Measurements from ENCODE around the gene XIRP2.

Gene XIRP2

GRCh38 chr2:167134381-167135072 lies 246.2 kb downstream of the XIRP2 start:
- DNase-seq (ENCODE audit: low spot score), result no peak

GRCh38 chr2:167135706-167136105 lies 247.4 kb downstream of the XIRP2 start:
- no peak for DNase-seq (ENCODE audit: low spot score)

GRCh38 chr2:167136879-167137596 lies 248.8 kb downstream of the XIRP2 start:
- DNase-seq (ENCODE audit: low spot score), result no peak

GRCh38 chr2:167140330-167140729 lies 252.1 kb downstream of the XIRP2 start:
- no peak for DNase-seq (ENCODE audit: low spot score)

- DNase-seq (ENCODE audit: low spot score), result no peak
These were observed 252.5 kb downstream of the XIRP2 start for GRCh38 chr2:167140767-167141166.

GRCh38 chr2:167142554-167142953 lies 254.3 kb downstream of the XIRP2 start:
- no peak for DNase-seq (ENCODE audit: low spot score)

GRCh38 chr2:167144179-167144898 lies 256.1 kb downstream of the XIRP2 start:
- DNase-seq (ENCODE audit: low spot score), result no peak

GRCh38 chr2:167147271-167147941 lies 259.1 kb downstream of the XIRP2 start:
- DNase-seq (ENCODE audit: low spot score), result no peak

- DNase-seq (ENCODE audit: low spot score), result no peak
These were observed 263.6 kb downstream of the XIRP2 start for GRCh38 chr2:167151894-167152293.

GRCh38 chr2:167157523-167157922 lies 269.2 kb downstream of the XIRP2 start:
- no peak for DNase-seq (ENCODE audit: low spot score)

- DNase-seq (ENCODE audit: low spot score), result no peak
These were observed 288.9 kb downstream of the XIRP2 start for GRCh38 chr2:167177196-167177595.

GRCh38 chr2:167181134-167181533 lies 292.9 kb downstream of the XIRP2 start:
- no peak for DNase-seq (ENCODE audit: low spot score)

- no peak for DNase-seq (ENCODE audit: low spot score)
These were observed 293.4 kb downstream of the XIRP2 start for GRCh38 chr2:167181688-167182087.

- no peak for DNase-seq (ENCODE audit: low spot score)
These were observed 294.1 kb downstream of the XIRP2 start for GRCh38 chr2:167182403-167182802.

GRCh38 chr2:167183931-167184330 lies 295.7 kb downstream of the XIRP2 start:
- DNase-seq (ENCODE audit: low spot score), result no peak

- no peak for DNase-seq (ENCODE audit: low spot score)
These were observed 298.2 kb downstream of the XIRP2 start for GRCh38 chr2:167186465-167186864.

- no peak for DNase-seq (ENCODE audit: low spot score)
These were observed 298.9 kb downstream of the XIRP2 start for GRCh38 chr2:167187049-167187727.

- DNase-seq (ENCODE audit: low spot score), result no peak
These were observed 300.0 kb downstream of the XIRP2 start for GRCh38 chr2:167187978-167188967.

GRCh38 chr2:167190053-167190452 lies 301.8 kb downstream of the XIRP2 start:
- DNase-seq (ENCODE audit: low spot score), result no peak

- DNase-seq (ENCODE audit: low spot score), result no peak
These were observed 303.3 kb downstream of the XIRP2 start for GRCh38 chr2:167191588-167191987.

GRCh38 chr2:167192833-167193232 lies 304.6 kb downstream of the XIRP2 start:
- DNase-seq (ENCODE audit: low spot score), result no peak

Data from ecto neural progenitor cell (in vitro differentiated cells).